Loucy (cell line): ENCODE measurements around the gene SC5D.

ENCODE experiments used
- H2AFZ ChIP-seq: fragments of 200-600 bp; sonication (generic); 2 replicates; pipeline ENCODE4 v1.6.0; 2016; ENCODE audit warnings: antibody characterized with exemption, mild to moderate bottlenecking, low read length, moderate library complexity
- H3F3A ChIP-seq: fragments of 200-600 bp; 2 replicates; pipeline ENCODE4 v1.6.0; 2016; ENCODE audit warnings: antibody characterized with exemption, low read depth, mild to moderate bottlenecking
- H3K27me3 ChIP-seq: fragments of 200-600 bp; sonication (generic); 2 replicates; pipeline ENCODE4 v1.6.1; 2014; ENCODE audit warnings: low read length, mild to moderate bottlenecking; ENCODE audit not compliant: insufficient read depth, poor library complexity, severe bottlenecking
- H3K36me3 ChIP-seq: fragments of 200-600 bp; sonication (generic); 2 replicates; pipeline ENCODE4 v1.6.1; 2016; ENCODE audit warnings: low read length; ENCODE audit not compliant: insufficient read depth
- H3K4me1 ChIP-seq: fragments of 200-600 bp; sonication (generic); 2 replicates; pipeline ENCODE4 v1.5.1; 2014; ENCODE audit warnings: low read length, mild to moderate bottlenecking; ENCODE audit not compliant: insufficient read depth, poor library complexity, severe bottlenecking
- H3K4me2 ChIP-seq: fragments of 200-600 bp; sonication (generic); 2 replicates; pipeline ENCODE4 v1.6.0; 2014; ENCODE audit warnings: antibody characterized with exemption, low read length, low read depth, mild to moderate bottlenecking; ENCODE audit not compliant: poor library complexity, severe bottlenecking
- H3K4me3 ChIP-seq: fragments of 200-600 bp; sonication (generic); 2 replicates; pipeline ENCODE4 v1.5.1; 2014; ENCODE audit warnings: low read length, mild to moderate bottlenecking, mixed read lengths; ENCODE audit not compliant: poor library complexity, severe bottlenecking
- H3K79me2 ChIP-seq: fragments of 200-600 bp; sonication (generic); 2 replicates; pipeline ENCODE4 v1.6.1; 2014; ENCODE audit warnings: low read length; ENCODE audit not compliant: insufficient read depth
- H3K9ac ChIP-seq: fragments of 200-600 bp; sonication (generic); 2 replicates; pipeline ENCODE4 v1.6.0; 2014; ENCODE audit warnings: mild to moderate bottlenecking, low read depth, low read length, moderate library complexity; ENCODE audit not compliant: poor library complexity, severe bottlenecking
- H3K9me2 ChIP-seq: fragments of 200-600 bp; sonication (generic); replicated peaks from 2 replicates; pipeline ENCODE4 v1.6.1; 2016; ENCODE audit warnings: low read depth, low read length, mixed read lengths
- H3K9me3 ChIP-seq: fragments of 200-600 bp; sonication (generic); 2 replicates; pipeline ENCODE4 v1.6.1; 2014; ENCODE audit warnings: mild to moderate bottlenecking, antibody characterized with exemption, low read length, low read depth; ENCODE audit not compliant: insufficient read depth
- H4K20me1 ChIP-seq: fragments of 200-600 bp; sonication (generic); 2 replicates; pipeline ENCODE4 v1.6.0; 2014; ENCODE audit warnings: antibody characterized with exemption, low read length, mild to moderate bottlenecking; ENCODE audit not compliant: insufficient read depth, poor library complexity, severe bottlenecking
- EZH2phosphoT487 ChIP-seq: fragments of 200-600 bp; IDR thresholded peaks from 2 replicates; pipeline ENCODE4 v1.6.1; 2018; ENCODE audit warnings: antibody characterized with exemption, mild to moderate bottlenecking, moderate library complexity, borderline replicate concordance
- TF ChIP-seq, protein P1 (sequence below): fragments of 200-600 bp; sonication (generic); conservative IDR thresholded peaks from 2 replicates; pipeline ENCODE4 v1.5.1; 2014; ENCODE audit warnings: mild to moderate bottlenecking, antibody characterized with exemption, low read length

Gene SC5D

DNA sequence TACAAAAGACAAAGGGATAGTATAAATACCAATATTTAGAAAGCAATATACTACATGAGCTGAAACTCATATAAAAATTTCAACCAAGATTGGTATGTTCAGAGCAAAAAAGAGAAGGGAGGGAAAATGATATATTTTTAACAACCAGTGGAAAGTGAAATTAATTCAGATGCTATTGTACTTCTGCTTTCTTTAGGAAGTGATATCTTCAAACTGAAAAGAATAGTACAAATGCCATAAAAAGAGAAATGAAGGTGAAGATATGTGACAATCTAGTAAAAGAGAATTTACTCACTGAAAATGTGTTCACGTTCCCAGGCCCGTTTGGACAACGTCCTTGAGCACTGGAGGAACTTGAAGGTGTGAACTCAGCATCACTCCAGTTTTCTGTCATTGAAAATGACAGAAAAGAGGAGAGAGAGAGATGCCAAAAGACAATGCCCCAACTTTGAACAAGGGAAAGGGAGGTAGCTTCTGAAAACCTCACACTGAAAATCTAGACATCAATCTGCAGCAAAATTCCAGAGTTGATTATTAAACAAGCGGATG is 47.5 kb downstream of the SC5D start:
- H3K4me3 ChIP-seq = no peak overlapping the region
- H3F3A ChIP-seq = no peaks in the 10 kb centered on the region
- no peaks in the 10 kb centered on the region for H3K9me3 ChIP-seq
- peaks cover 15% of the 10 kb centered on the region for H3K4me1 ChIP-seq
- no peak overlapping the region for H2AFZ ChIP-seq
- no peaks in the 10 kb centered on the region for H3K36me3 ChIP-seq
- no peaks in the 10 kb centered on the region for H4K20me1 ChIP-seq
- no peak for TF ChIP-seq EZH2phosphoT487
- TF ChIP-seq, protein P1, sequence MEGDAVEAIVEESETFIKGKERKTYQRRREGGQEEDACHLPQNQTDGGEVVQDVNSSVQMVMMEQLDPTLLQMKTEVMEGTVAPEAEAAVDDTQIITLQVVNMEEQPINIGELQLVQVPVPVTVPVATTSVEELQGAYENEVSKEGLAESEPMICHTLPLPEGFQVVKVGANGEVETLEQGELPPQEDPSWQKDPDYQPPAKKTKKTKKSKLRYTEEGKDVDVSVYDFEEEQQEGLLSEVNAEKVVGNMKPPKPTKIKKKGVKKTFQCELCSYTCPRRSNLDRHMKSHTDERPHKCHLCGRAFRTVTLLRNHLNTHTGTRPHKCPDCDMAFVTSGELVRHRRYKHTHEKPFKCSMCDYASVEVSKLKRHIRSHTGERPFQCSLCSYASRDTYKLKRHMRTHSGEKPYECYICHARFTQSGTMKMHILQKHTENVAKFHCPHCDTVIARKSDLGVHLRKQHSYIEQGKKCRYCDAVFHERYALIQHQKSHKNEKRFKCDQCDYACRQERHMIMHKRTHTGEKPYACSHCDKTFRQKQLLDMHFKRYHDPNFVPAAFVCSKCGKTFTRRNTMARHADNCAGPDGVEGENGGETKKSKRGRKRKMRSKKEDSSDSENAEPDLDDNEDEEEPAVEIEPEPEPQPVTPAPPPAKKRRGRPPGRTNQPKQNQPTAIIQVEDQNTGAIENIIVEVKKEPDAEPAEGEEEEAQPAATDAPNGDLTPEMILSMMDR = no peak
- H3K79me2 ChIP-seq = no peaks in the 10 kb centered on the region
- H3K27me3 ChIP-seq = peaks cover 32% of the 10 kb centered on the region
- H3K9ac ChIP-seq = no peak overlapping the region
- H3K4me2 ChIP-seq = no peak overlapping the region
- no peaks in the 10 kb centered on the region for H3K9me2 ChIP-seq

DNA sequence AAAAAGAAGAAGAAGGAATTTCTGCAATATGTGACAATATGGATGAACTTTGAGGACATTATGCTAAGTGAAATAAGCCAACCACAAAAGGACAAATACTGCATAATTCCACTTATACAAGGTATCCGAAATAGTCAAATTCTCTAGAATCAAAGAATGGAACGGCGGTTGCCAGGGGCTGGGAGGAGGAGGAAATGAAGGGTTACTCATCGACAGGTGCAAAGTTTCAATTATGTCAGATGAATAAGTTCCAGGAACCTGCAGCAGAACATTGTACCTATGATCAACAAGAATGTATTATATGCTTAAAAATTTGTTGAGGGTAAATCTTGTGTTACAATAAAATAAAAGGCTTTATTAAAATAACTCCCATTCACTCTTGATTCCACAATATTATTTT is 49.0 kb downstream of the SC5D start:
- no peaks in the 10 kb centered on the region for H3K79me2 ChIP-seq
- H3K27me3 ChIP-seq = peaks cover 32% of the 10 kb centered on the region
- H4K20me1 ChIP-seq = no peaks in the 10 kb centered on the region
- no peak overlapping the region for H2AFZ ChIP-seq
- no peak for TF ChIP-seq EZH2phosphoT487
- TF ChIP-seq, protein P1 = no peak
- H3K4me2 ChIP-seq = no peak overlapping the region
- H3K9me2 ChIP-seq = no peaks in the 10 kb centered on the region
- H3K4me1 ChIP-seq = no peaks in the 10 kb centered on the region
- H3F3A ChIP-seq = no peaks in the 10 kb centered on the region
- H3K4me3 ChIP-seq = no peak overlapping the region
- no peak overlapping the region for H3K9ac ChIP-seq
- no peaks in the 10 kb centered on the region for H3K36me3 ChIP-seq
- H3K9me3 ChIP-seq = no peaks in the 10 kb centered on the region

DNA sequence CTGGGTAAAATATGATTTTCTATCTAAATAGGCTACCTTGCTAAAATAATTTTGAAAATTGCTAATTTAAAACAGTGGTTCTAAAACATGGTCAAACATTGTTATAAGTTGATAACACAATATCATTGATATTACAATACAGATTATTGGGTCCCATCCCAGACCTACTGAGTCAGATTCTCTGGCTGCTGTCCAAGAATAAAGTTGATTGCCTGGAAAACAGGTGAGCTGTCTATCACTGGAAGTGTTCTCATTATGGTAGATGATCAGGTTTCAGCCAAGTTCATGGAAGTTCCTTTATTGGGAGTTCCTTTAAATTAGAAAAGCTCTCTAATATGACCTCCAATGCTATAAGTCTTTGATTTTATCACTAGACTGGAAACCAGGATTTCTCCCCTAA is 52.3 kb downstream of the SC5D start:
- Histone ChIP-seq H3K4me2 (no peak overlapping the region), H3K36me3 (no peaks in the 10 kb centered on the region), H3K27me3 (peaks cover 4% of the 10 kb centered on the region), H3K4me1 (no peaks in the 10 kb centered on the region), H4K20me1 (no peaks in the 10 kb centered on the region), H3F3A (no peaks in the 10 kb centered on the region), H3K79me2 (no peaks in the 10 kb centered on the region), H3K9ac (no peak overlapping the region), H3K4me3 (no peak overlapping the region), H3K9me3 (no peaks in the 10 kb centered on the region), H3K9me2 (no peaks in the 10 kb centered on the region), H2AFZ (no peak overlapping the region)
- TF ChIP-seq, protein P1 = no peak
- no peak for TF ChIP-seq EZH2phosphoT487
